LNCAP (cell line): ENCODE results near the gene GRID1.

ENCODE experiments used
- CTCF ChIP-seq: fragments of 450-650 bp; IDR thresholded peaks from 2 replicates; pipeline ENCODE4 v1.5.1; 2017; ENCODE audit warnings: mild to moderate bottlenecking

Gene GRID1

GRCh38 chr10:86087716-86088115 lies 278.9 kb downstream of the GRID1 start:
- no peak for TF ChIP-seq CTCF

- TF ChIP-seq CTCF: no peak
These were observed 280.2 kb downstream of the GRID1 start for GRCh38 chr10:86086418-86086817.

GRCh38 chr10:86085686-86086085 lies 280.9 kb downstream of the GRID1 start:
- TF ChIP-seq CTCF: no peak

- TF ChIP-seq CTCF: no peak
These were observed 281.5 kb downstream of the GRID1 start for GRCh38 chr10:86085136-86085535.

GRCh38 chr10:86084585-86084984 lies 282.0 kb downstream of the GRID1 start:
- TF ChIP-seq CTCF: no peak

GRCh38 chr10:86083664-86084175 lies 282.9 kb downstream of the GRID1 start:
- TF ChIP-seq CTCF: no peak

GRCh38 chr10:86083206-86083605 lies 283.4 kb downstream of the GRID1 start:
- no peak for TF ChIP-seq CTCF

- TF ChIP-seq CTCF: no peak
These were observed 284.0 kb downstream of the GRID1 start for GRCh38 chr10:86082556-86082955.
